Mucosa of descending colon (tissue), 3 donors: ENCODE results near the gene RTN4. TPM values are rescaled to one million over a fixed set of nuclear protein-coding genes. Genes with fewer than 3 reads are reported as not detected.

Experiments used
- ATAC-seq: fragments of 200-7000 bp; cut with Tn5 transposase; one replicate; pipeline ENCODE4 v1.9.1; 2020; ENCODE audit warnings: mild to moderate bottlenecking, moderate library complexity
- DNase-seq, 3 donors: peaks; one replicate each; pipeline ENCODE4 v3.0.0-alpha.2; 2020
- H3K36me3 ChIP-seq: fragments of 200-600 bp; one replicate; pipeline ENCODE4 v1.8.0; 2021; ENCODE audit warnings: low read depth, mild to moderate bottlenecking
- H3K4me1 ChIP-seq: fragments of 200-600 bp; one replicate; pipeline ENCODE4 v1.8.0; 2021; ENCODE audit warnings: low read depth, mild to moderate bottlenecking
- H3K4me3 ChIP-seq: fragments of 200-600 bp; one replicate; pipeline ENCODE4 v1.8.0; 2021; ENCODE audit warnings: mild to moderate bottlenecking
- H3K9me3 ChIP-seq: fragments of 200-600 bp; one replicate; pipeline ENCODE4 v1.8.0; 2021; ENCODE audit warnings: mild to moderate bottlenecking
- CTCF ChIP-seq: fragments of 200-600 bp; IDR thresholded peaks from one replicate; pipeline ENCODE4 v1.8.0; 2022; ENCODE audit warnings: antibody characterized with exemption, mild to moderate bottlenecking
- intact Hi-C, 2 donors: fragments of 100-400 bp; cut with DNase I in 1 of 2; cut with micrococcal nuclease in 1 of 2; formaldehyde crosslinking; loops; one replicate each; pipeline versions ENCODE4 v1.11.0 to v1.11.1; 2022; cut with DNase I, micrococcal nuclease
- total RNA-seq, 3 donors: library from RNA; stranded (reverse); fragmentation: NEBNext Ultra II Directional in 2 of 3; extraction: Animal tissue kit (Norgen Biotek cat#: 25700) in 2 of 3; gene quantifications; one replicate each; pipeline versions ENCODE4 v1.2.1 to v1.2.4, GENCODE V29; 2021 to 2023
- donor health status: DM: no; HTN: no; CAD: no; lungs with moderate emphysema.
- donor health status: DM: no; HTN: no; CAD: no.
- donor health status: DM: no; HTN: yes; CAD: no.

RTN4 gene
- total RNA-seq, 3 donors from 2014 or later: 219 to 278 (median 224) TPM

- no peak for ATAC-seq
- Histone ChIP-seq H3K9me3 (no peaks in the 10 kb centered on the region), H3K4me3 (no peak overlapping the region), H3K36me3 (no peaks in the 10 kb centered on the region), H3K4me1 (no peaks in the 10 kb centered on the region)
- no peak for DNase-seq
- TF ChIP-seq CTCF: no peak
- intact Hi-C loops: no loop called here
These were observed 97.8 kb downstream of the RTN4 start for GRCh38 chr2:54952425-54952824.

GRCh38 chr2:54950811-54951210 lies 99.4 kb downstream of the RTN4 start:
- no peaks in the 10 kb centered on the region for H3K9me3 ChIP-seq
- no peak for TF ChIP-seq CTCF
- intact Hi-C loops: no loop called here
- no peaks in the 10 kb centered on the region for H3K36me3 ChIP-seq
- DNase-seq (no peak), ATAC-seq (no peak)
- H3K4me1 ChIP-seq: no peaks in the 10 kb centered on the region
- H3K4me3 ChIP-seq: no peak overlapping the region

GRCh38 chr2:54949431-54949830 lies 100.8 kb downstream of the RTN4 start:
- H3K4me3 ChIP-seq: no peak overlapping the region
- intact Hi-C loops: no loop called here
- no peak for DNase-seq
- ATAC-seq: no peak
- H3K4me1 ChIP-seq: no peaks in the 10 kb centered on the region
- H3K36me3 ChIP-seq: no peaks in the 10 kb centered on the region
- no peaks in the 10 kb centered on the region for H3K9me3 ChIP-seq
- no peak for TF ChIP-seq CTCF

GRCh38 chr2:54948120-54948519 lies 102.1 kb downstream of the RTN4 start:
- intact Hi-C loops: no loop called here
- no peak for DNase-seq
- ATAC-seq: no peak

GRCh38 chr2:54947646-54948045 lies 102.6 kb downstream of the RTN4 start:
- H3K4me1 ChIP-seq: no peaks in the 10 kb centered on the region
- DNase-seq: no peak
- no peak for ATAC-seq
- TF ChIP-seq CTCF: no peak
- H3K36me3 ChIP-seq: no peaks in the 10 kb centered on the region
- no peak overlapping the region for H3K4me3 ChIP-seq
- H3K9me3 ChIP-seq: no peaks in the 10 kb centered on the region
- intact Hi-C loops: no loop called here

More at GRCh38 chr2:54948120-54948519, 102.1 kb downstream of the RTN4 start:
- H3K4me1 ChIP-seq: no peaks in the 10 kb centered on the region
- no peaks in the 10 kb centered on the region for H3K36me3 ChIP-seq
- no peaks in the 10 kb centered on the region for H3K9me3 ChIP-seq
- TF ChIP-seq CTCF: no peak
- H3K4me3 ChIP-seq: no peak overlapping the region

- DNase-seq: no peak
- intact Hi-C loops: no loop called here
- no peak for TF ChIP-seq CTCF
- Histone ChIP-seq H3K36me3 (no peaks in the 10 kb centered on the region), H3K4me3 (no peak overlapping the region), H3K4me1 (no peaks in the 10 kb centered on the region), H3K9me3 (no peaks in the 10 kb centered on the region)
- ATAC-seq: no peak
These were observed 103.1 kb downstream of the RTN4 start for GRCh38 chr2:54947136-54947535.
